Prostate gland (tissue), 2 donors: ENCODE measurements around the gene TMC8.

Experiments used
- POLR2A ChIP-seq: fragments of 450-650 bp; IDR thresholded peaks from one replicate; pipeline ENCODE4 v1.6.1; 2016; ENCODE audit warnings: antibody characterized with exemption, mild to moderate bottlenecking
- TF ChIP-seq, protein P1 (sequence below), 4 experiments: fragments of 200-600 bp in 2 of 4; fragments of 450-650 bp in 2 of 4; sonication (generic) in 2 of 4; IDR thresholded peaks; 1 replicate in 3 of 4; 2 replicates in 1 of 4; pipeline ENCODE4 v1.5.1; 2016 to 2019; ENCODE audit warnings: antibody characterized with exemption in 4 of 4, mild to moderate bottlenecking in 2 of 4, moderate library complexity in 2 of 4

DNA sequence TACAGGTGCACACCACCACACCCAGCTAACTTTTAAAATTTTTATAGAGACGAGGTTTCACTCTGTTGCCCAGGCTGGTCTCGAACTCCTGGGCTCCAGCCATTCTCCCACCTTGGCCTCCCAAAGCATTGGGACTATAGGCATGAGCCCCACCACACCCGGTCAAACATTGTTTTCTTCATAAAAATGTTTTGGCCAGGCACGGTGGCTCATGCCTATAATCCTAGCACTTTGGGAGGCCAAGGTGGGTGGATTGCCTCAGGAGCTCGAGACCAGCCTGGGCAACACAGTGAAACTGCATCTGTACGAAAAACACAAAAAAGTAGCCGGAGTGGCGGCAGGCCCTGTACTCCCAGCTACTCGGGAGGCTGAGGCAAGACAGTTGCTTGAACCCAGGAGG is 14.2 kb upstream of the TMC8 start:
- TF ChIP-seq POLR2A: no peak
- TF ChIP-seq, protein P1, sequence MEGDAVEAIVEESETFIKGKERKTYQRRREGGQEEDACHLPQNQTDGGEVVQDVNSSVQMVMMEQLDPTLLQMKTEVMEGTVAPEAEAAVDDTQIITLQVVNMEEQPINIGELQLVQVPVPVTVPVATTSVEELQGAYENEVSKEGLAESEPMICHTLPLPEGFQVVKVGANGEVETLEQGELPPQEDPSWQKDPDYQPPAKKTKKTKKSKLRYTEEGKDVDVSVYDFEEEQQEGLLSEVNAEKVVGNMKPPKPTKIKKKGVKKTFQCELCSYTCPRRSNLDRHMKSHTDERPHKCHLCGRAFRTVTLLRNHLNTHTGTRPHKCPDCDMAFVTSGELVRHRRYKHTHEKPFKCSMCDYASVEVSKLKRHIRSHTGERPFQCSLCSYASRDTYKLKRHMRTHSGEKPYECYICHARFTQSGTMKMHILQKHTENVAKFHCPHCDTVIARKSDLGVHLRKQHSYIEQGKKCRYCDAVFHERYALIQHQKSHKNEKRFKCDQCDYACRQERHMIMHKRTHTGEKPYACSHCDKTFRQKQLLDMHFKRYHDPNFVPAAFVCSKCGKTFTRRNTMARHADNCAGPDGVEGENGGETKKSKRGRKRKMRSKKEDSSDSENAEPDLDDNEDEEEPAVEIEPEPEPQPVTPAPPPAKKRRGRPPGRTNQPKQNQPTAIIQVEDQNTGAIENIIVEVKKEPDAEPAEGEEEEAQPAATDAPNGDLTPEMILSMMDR (IDR thresholded peaks at IDR 0.05): no peak
